Stimulated activated CD8-positive, alpha-beta memory T cell treated with anti-CD3 and anti-CD28 coated beads, Interleukin-4, amount 100 ng/mL, for 48 hours (primary cell): ENCODE results near the gene HOMER2.
"Not testable (repeated sequence)": the region's sequence is repeated elsewhere in the genome, so short reads cannot be mapped to it uniquely, and the experiment has no call there.

Experiments
- DNase-seq: peaks from one replicate; pipeline ENCODE4 v3.0.0-alpha.2; 2020

The HOMER2 gene

GRCh38 chr15:82923744-82924143, 28.8 kb downstream of the HOMER2 start:
- DNase-seq, result no peak

- no peak for DNase-seq
These were observed 29.8 kb downstream of the HOMER2 start for GRCh38 chr15:82922737-82923136.

GRCh38 chr15:82921939-82922338, 30.6 kb downstream of the HOMER2 start:
- no peak for DNase-seq

- no peak for DNase-seq
These were observed 31.3 kb downstream of the HOMER2 start for GRCh38 chr15:82921242-82921641.

- DNase-seq, result no peak
These were observed 33.2 kb downstream of the HOMER2 start for GRCh38 chr15:82919231-82919886.

GRCh38 chr15:82918607-82919230, 33.8 kb downstream of the HOMER2 start:
- no peak for DNase-seq

GRCh38 chr15:82918162-82918561, 34.4 kb downstream of the HOMER2 start:
- no peak for DNase-seq

- DNase-seq, result no peak
These were observed 35.3 kb downstream of the HOMER2 start for GRCh38 chr15:82917249-82917648.

- DNase-seq, result no peak
These were observed 36.2 kb downstream of the HOMER2 start for GRCh38 chr15:82916161-82916952.

GRCh38 chr15:82914396-82914795, 38.1 kb downstream of the HOMER2 start:
- DNase-seq, result no peak

- DNase-seq, result no peak
These were observed 41.1 kb downstream of the HOMER2 start for GRCh38 chr15:82911458-82911857.

- DNase-seq, result no peak
These were observed 41.8 kb downstream of the HOMER2 start for GRCh38 chr15:82910721-82911120.

- DNase-seq, result no peak
These were observed 43.3 kb downstream of the HOMER2 start for GRCh38 chr15:82909080-82909815.

- DNase-seq, result no peak
These were observed 45.2 kb downstream of the HOMER2 start for GRCh38 chr15:82907350-82907749.

GRCh38 chr15:82904574-82904973, 47.9 kb downstream of the HOMER2 start:
- no peak for DNase-seq

- DNase-seq, result no peak
These were observed 49.0 kb downstream of the HOMER2 start for GRCh38 chr15:82903511-82903910.

GRCh38 chr15:82901114-82901805, 51.3 kb downstream of the HOMER2 start:
- no peak for DNase-seq

- no peak for DNase-seq
These were observed 51.9 kb downstream of the HOMER2 start for GRCh38 chr15:82900511-82901060.

- no peak for DNase-seq
These were observed 53.6 kb downstream of the HOMER2 start for GRCh38 chr15:82898961-82899360.

GRCh38 chr15:82895983-82896382, 56.5 kb downstream of the HOMER2 start:
- DNase-seq, result no peak

GRCh38 chr15:82894971-82895520, 57.5 kb downstream of the HOMER2 start:
- DNase-seq, result no peak

- DNase-seq, result not testable (repeated sequence)
These were observed 59.0 kb downstream of the HOMER2 start for GRCh38 chr15:82893473-82893872.
